Natural killer cell (primary cell): ENCODE data around the gene SMARCB1. TPM values are rescaled to one million over a fixed set of nuclear protein-coding genes. Genes with fewer than 3 reads are reported as not detected.

Experiments
- ATAC-seq, 3 donors: fragments of 150-1000 bp in 2 of 3; fragments of 200-7000 bp in 1 of 3; cut with Tn5 transposase; 1 replicate in 1 of 3; 2 replicates in 2 of 3; pipeline ENCODE4 v1.10.0; 2021; ENCODE audit warnings: mild to moderate bottlenecking in 2 of 3, moderate library complexity in 2 of 3
- DNase-seq, 2 donors: peaks; one replicate each; pipeline versions ENCODE4 v3.0.0 to v3.0.0-alpha.2; 2013 to 2021; ENCODE audit warnings: mixed read lengths in 1 of 2
- H3K27ac ChIP-seq: one replicate; pipeline ENCODE4 v1.5.1; 2013; ENCODE audit warnings: mild to moderate bottlenecking, low read length
- H3K27me3 ChIP-seq: one replicate; pipeline ENCODE4 v1.6.1; 2013; ENCODE audit warnings: low read length; ENCODE audit not compliant: control insufficient read depth, insufficient read depth
- H3K36me3 ChIP-seq: one replicate; pipeline ENCODE4 v1.6.1; 2013; ENCODE audit warnings: low read length; ENCODE audit not compliant: control insufficient read depth, insufficient read depth
- H3K4me1 ChIP-seq: one replicate; pipeline ENCODE4 v1.6.1; 2013; ENCODE audit warnings: low read length; ENCODE audit not compliant: control insufficient read depth, insufficient read depth
- H3K4me3 ChIP-seq: one replicate; pipeline ENCODE4 v1.5.1; 2013; ENCODE audit warnings: low read length
- H3K9me3 ChIP-seq: one replicate; pipeline ENCODE4 v1.6.1; 2013; ENCODE audit warnings: low read length; ENCODE audit not compliant: control insufficient read depth, insufficient read depth
- H3K27ac Mint-ChIP-seq, 2 donors: one replicate each; pipeline ENCODE4 v1.8.0; 2022; ENCODE audit warnings: mild to moderate bottlenecking in 2 of 2, mixed read lengths in 2 of 2, moderate library complexity in 1 of 2
- H3K27me3 Mint-ChIP-seq, 2 donors: one replicate each; pipeline ENCODE4 v1.8.0; 2022; ENCODE audit warnings: low read depth in 2 of 2, mixed read lengths in 2 of 2
- H3K36me3 Mint-ChIP-seq: one replicate; pipeline ENCODE4 v1.8.0; 2022; ENCODE audit warnings: mixed read lengths
- H3K4me1 Mint-ChIP-seq, 2 donors: one replicate each; pipeline ENCODE4 v1.8.0; 2022; ENCODE audit warnings: mixed read lengths in 2 of 2
- H3K4me3 Mint-ChIP-seq: one replicate; pipeline ENCODE4 v1.8.0; 2022; ENCODE audit warnings: mild to moderate bottlenecking, moderate library complexity, mixed read lengths
- H3K9me3 Mint-ChIP-seq, 2 donors: one replicate each; pipeline ENCODE4 v1.8.0; 2022; ENCODE audit warnings: mixed read lengths in 2 of 2
- CTCF ChIP-seq: fragments of 200-600 bp; IDR thresholded peaks from one replicate; pipeline ENCODE4 v1.8.0; 2022; ENCODE audit warnings: antibody characterized with exemption
- WGBS: methylation state at CpG from one replicate; pipeline ENCODE4 v1.1.7; 2013; ENCODE audit warnings: missing lambda C conversion rate; ENCODE audit not compliant: insufficient coverage; 5-methylcytosine and 5-hydroxymethylcytosine counted together
- intact Hi-C: fragments of 100-400 bp; cut with micrococcal nuclease; formaldehyde crosslinking; loops from one replicate; pipeline ENCODE4 v1.14.2; 2022
- total RNA-seq, 4 donors: library from RNA; stranded (reverse); fragments of 120-200 nt in 1 of 4; gene quantifications; one replicate each; pipeline versions ENCODE4 v1.2.3 to v1.2.4, GENCODE V29; 2013 to 2022

Gene SMARCB1
- total RNA-seq, 3 donors from 2014 or later (not counting 1 experiment from before 2014, with no cell fraction given): 56.3 to 76.9 (median 69.8) TPM

GRCh38 chr22:23769321-23769965 lies 17.3 kb upstream of the SMARCB1 start:
- Histone ChIP-seq H3K27me3 (no peaks in the 10 kb centered on the region), H3K4me3 (no peak overlapping the region), H3K9me3 (no peaks in the 10 kb centered on the region), H3K4me1 (peaks cover 65% of the 10 kb centered on the region), H3K27ac (no peak overlapping the region), H3K36me3 (no peaks in the 10 kb centered on the region)
- TF ChIP-seq CTCF: no peak
- Mint-ChIP-seq H3K27ac (no peak overlapping the region), H3K4me3 (peak overlapping the region; percentile 28), H3K36me3 (no peaks in the 10 kb centered on the region), H3K4me1 (peaks cover 10 to 38% of the 10 kb centered on the region in 2 donors), H3K9me3 (no peaks in the 10 kb centered on the region), H3K27me3 (no peaks in the 10 kb centered on the region)
- ATAC-seq (no peak), DNase-seq (no peak)
- 56% methylated on average over 6 of the region's 6 CpGs for WGBS
- intact Hi-C loops: loop anchor here (5.0 kb wide), 1 partner anchor 78 kb away; no protein-coding TSS in a partner anchor

- Mint-ChIP-seq H3K4me3 (peak overlapping the region; percentile 67), H3K27ac (no peak overlapping the region), H3K27me3 (no peaks in the 10 kb centered on the region), H3K4me1 (peaks cover 0 to 19% of the 10 kb centered on the region in 2 donors), H3K36me3 (no peaks in the 10 kb centered on the region), H3K9me3 (no peaks in the 10 kb centered on the region)
- Histone ChIP-seq H3K4me3 (peak overlapping the region; percentile 22), H3K27ac (no peak overlapping the region), H3K36me3 (no peaks in the 10 kb centered on the region), H3K27me3 (no peaks in the 10 kb centered on the region), H3K9me3 (no peaks in the 10 kb centered on the region), H3K4me1 (peaks cover 36% of the 10 kb centered on the region)
- WGBS: 41% methylated on average over 6 of the region's 6 CpGs
- no peak for DNase-seq
- TF ChIP-seq CTCF: no peak
- intact Hi-C loops: loop anchor here (2.0 kb wide), 1 partner anchor 15 kb away; the partner anchor contains the start of gene SMARCB1
- no peak for ATAC-seq
These were observed 14.5 kb upstream of the SMARCB1 start for GRCh38 chr22:23772315-23772648.

GRCh38 chr22:23772649-23773473 lies 13.9 kb upstream of the SMARCB1 start, which contains the start of gene MMP11:
Gene MMP11 (plus strand): TSS chr22:23772849. CDS start chr22:23772871, 22 bp downstream.
- H3K4me3 Mint-ChIP-seq: peak within 1 kb of the TSS; percentile 67
- TF ChIP-seq CTCF: no peak
- 8% methylated on average over 79 of the region's 79 CpGs for WGBS
- DNase-seq (peak; percentile 38 to 72), ATAC-seq (peak; percentile 67 to 74 (median 73))
- peak within 1 kb of the TSS; percentile 22 for H3K4me3 ChIP-seq
- H3K4me1 Mint-ChIP-seq: peaks cover 0 to 19% of the 10 kb centered on the region in 2 donors
- no peaks in the 10 kb centered on the region for H3K27me3 Mint-ChIP-seq
- H3K9me3 ChIP-seq: no peaks in the 10 kb centered on the region
- no peaks in the 10 kb centered on the region for H3K27me3 ChIP-seq
- H3K36me3 Mint-ChIP-seq: no peaks in the 10 kb centered on the region
- intact Hi-C loops: loop anchor here (2.0 kb wide), 1 partner anchor 14 kb away; the partner anchor contains the start of gene SMARCB1
- H3K36me3 ChIP-seq: no peaks in the 10 kb centered on the region
- no peaks in the 10 kb centered on the region for H3K9me3 Mint-ChIP-seq
- peak within 1 kb of the TSS in 1 of 2 donors; percentile 33 for H3K27ac Mint-ChIP-seq
- H3K4me1 ChIP-seq: peaks cover 35% of the 10 kb centered on the region
- no peak within 1 kb of the TSS for H3K27ac ChIP-seq
